Measurements from ENCODE around the gene CASK.

DNA sequence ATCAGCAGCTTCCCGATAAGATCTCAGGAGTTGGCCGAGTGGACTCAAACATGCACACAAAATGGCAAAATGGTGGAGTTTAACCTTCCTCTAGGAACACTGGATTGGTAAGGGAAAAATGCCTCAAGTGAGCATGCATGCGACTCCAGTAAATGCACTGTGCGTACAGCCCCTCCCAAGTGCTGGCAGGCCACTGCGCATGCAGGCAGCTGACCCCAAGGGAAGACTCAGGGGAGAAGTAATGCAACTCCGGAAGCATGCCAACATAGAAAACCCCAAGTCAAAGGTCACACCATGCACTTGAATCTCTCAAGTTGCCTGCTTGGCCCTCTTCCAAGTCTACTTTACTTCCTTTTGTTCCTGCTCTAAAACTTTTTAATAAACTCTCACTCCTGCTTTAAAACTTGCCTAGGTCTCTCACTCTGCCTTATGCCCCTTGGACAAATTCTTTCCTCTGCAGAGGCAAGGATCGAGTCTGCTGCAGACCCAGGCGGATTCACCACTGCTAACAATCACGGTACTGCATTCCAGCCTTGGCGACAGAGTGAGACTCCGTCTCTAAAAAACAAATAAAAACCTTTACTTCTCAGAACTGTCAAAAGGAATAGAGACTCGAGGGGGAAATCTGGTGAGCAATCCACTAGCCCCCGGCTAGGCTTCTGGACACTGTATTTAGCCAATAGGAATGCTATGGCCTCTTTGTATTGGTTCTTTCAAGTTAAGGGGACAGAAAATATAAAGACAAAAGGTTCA lies 442.7 kb downstream of the CASK start:
- TF ChIP-seq, protein P1, sequence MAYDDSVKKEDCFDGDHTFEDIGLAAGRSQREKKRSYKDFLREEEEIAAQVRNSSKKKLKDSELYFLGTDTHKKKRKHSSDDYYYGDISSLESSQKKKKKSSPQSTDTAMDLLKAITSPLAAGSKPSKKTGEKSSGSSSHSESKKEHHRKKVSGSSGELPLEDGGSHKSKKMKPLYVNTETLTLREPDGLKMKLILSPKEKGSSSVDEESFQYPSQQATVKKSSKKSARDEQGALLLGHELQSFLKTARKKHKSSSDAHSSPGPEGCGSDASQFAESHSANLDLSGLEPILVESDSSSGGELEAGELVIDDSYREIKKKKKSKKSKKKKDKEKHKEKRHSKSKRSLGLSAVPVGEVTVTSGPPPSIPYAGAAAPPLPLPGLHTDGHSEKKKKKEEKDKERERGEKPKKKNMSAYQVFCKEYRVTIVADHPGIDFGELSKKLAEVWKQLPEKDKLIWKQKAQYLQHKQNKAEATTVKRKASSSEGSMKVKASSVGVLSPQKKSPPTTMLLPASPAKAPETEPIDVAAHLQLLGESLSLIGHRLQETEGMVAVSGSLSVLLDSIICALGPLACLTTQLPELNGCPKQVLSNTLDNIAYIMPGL (CRISPR knock-in tag; IDR thresholded peaks at IDR 0.05): no peak
- TF ChIP-seq ETV6 (CRISPR knock-in tag; IDR thresholded peaks at IDR 0.05) (no peak), CREM (CRISPR knock-in tag; IDR thresholded peaks at IDR 0.05) (no peak), NR2C2 (CRISPR knock-in tag; IDR thresholded peaks at IDR 0.05) (no peak)
- TF ChIP-seq, protein P2, sequence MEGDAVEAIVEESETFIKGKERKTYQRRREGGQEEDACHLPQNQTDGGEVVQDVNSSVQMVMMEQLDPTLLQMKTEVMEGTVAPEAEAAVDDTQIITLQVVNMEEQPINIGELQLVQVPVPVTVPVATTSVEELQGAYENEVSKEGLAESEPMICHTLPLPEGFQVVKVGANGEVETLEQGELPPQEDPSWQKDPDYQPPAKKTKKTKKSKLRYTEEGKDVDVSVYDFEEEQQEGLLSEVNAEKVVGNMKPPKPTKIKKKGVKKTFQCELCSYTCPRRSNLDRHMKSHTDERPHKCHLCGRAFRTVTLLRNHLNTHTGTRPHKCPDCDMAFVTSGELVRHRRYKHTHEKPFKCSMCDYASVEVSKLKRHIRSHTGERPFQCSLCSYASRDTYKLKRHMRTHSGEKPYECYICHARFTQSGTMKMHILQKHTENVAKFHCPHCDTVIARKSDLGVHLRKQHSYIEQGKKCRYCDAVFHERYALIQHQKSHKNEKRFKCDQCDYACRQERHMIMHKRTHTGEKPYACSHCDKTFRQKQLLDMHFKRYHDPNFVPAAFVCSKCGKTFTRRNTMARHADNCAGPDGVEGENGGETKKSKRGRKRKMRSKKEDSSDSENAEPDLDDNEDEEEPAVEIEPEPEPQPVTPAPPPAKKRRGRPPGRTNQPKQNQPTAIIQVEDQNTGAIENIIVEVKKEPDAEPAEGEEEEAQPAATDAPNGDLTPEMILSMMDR (IDR thresholded peaks at IDR 0.05): no peak
- TF ChIP-seq, protein P3, sequence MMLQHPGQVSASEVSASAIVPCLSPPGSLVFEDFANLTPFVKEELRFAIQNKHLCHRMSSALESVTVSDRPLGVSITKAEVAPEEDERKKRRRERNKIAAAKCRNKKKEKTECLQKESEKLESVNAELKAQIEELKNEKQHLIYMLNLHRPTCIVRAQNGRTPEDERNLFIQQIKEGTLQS (CRISPR knock-in tag; conservative IDR thresholded peaks at IDR 0.05): no peak

All from WTC11 (cell line).